ENCODE results near the gene AOPEP.

Gene AOPEP

DNA sequence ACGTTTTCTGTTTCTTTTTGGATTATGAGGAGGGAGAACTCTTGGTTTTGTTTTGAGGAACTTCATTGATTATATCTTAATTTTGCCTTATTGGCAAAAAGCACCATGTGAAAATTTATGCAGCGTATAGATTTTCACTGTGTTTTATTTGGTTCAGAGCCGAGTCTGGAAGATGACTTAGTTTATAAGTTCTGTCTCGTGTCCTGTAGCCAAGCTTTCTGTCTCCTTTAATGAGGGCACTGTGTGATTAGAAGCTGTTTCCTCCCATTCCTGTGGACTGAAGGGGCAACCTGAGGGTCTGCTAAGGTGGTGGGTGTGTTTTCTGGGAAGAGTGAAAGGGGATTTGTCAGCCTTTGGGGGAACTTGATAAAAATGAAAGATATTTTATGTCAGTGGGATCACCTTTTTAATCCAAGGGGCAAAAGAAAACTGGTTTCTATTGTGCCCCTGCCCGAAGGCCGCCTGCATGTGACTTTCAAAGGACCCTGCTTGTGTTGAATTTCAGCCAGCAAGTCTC is 328.9 kb downstream of the AOPEP start:
- no peaks in the 10 kb centered on the region for H3K79me2 ChIP-seq (ENCODE audit: insufficient read depth, low read length)
- H3K4me3 ChIP-seq (ENCODE audit: insufficient read depth, low read length, poor library complexity, severe bottlenecking) = no peak overlapping the region
- H3K9ac ChIP-seq (ENCODE audit: low read length) = no peak overlapping the region

DNA sequence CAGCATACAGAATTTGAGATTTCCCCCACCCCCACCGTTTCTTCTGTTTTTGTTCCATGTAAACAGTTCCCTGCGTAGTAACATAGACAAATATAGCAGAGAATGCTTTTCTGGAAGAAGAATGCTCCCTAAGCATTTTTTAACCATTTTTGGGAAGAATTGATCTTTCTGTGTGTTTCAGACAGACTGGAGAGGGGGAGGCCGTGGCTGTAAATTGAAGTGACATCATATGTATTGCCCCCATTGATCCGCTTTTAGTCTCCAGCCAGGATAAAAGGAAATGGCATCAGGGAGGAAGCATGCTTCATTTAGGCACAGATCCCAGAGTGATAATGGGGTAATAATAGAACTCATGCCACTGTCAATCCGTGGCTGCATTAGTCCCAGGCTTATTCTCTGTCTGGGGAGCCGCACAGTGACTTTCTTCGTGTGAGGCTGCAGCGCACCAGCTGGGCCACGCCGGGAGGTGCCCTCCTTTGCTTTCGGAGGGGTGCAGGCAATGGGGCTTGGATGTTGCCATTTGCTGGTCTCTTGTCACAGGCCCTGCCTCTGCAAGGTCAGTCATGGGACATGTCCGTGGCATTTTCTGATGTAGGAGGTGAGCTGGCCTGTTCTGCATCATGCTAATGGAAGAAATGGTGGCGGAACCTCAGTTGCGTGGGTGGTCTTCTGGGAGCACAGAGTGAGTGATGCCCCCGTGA is 329.5 kb downstream of the AOPEP start:
- H3K79me2 ChIP-seq (ENCODE audit: insufficient read depth, low read length) = no peaks in the 10 kb centered on the region
- H3K9ac ChIP-seq (ENCODE audit: low read length) = no peak overlapping the region
- TF ChIP-seq, protein P1, sequence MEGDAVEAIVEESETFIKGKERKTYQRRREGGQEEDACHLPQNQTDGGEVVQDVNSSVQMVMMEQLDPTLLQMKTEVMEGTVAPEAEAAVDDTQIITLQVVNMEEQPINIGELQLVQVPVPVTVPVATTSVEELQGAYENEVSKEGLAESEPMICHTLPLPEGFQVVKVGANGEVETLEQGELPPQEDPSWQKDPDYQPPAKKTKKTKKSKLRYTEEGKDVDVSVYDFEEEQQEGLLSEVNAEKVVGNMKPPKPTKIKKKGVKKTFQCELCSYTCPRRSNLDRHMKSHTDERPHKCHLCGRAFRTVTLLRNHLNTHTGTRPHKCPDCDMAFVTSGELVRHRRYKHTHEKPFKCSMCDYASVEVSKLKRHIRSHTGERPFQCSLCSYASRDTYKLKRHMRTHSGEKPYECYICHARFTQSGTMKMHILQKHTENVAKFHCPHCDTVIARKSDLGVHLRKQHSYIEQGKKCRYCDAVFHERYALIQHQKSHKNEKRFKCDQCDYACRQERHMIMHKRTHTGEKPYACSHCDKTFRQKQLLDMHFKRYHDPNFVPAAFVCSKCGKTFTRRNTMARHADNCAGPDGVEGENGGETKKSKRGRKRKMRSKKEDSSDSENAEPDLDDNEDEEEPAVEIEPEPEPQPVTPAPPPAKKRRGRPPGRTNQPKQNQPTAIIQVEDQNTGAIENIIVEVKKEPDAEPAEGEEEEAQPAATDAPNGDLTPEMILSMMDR (IDR thresholded peaks at IDR 0.05; ENCODE audit: insufficient read depth, low read length, poor library complexity, severe bottlenecking) = no peak
- TF ChIP-seq EZH2phosphoT487 (conservative IDR thresholded peaks at IDR 0.05; ENCODE audit: low read length) = no peak
- no peak overlapping the region for H2AFZ ChIP-seq (ENCODE audit: low read depth, low read length, severe bottlenecking)
- H3K27ac ChIP-seq (ENCODE audit: low read depth, low read length) = no peak overlapping the region
- no peak overlapping the region for H3K4me2 ChIP-seq (ENCODE audit: low read depth, low read length, poor library complexity, severe bottlenecking)
- no peaks in the 10 kb centered on the region for H3K9me3 ChIP-seq (ENCODE audit: insufficient read depth, low read length)
- H3F3A ChIP-seq (ENCODE audit: insufficient read depth) = no peaks in the 10 kb centered on the region
- no peak overlapping the region for H3K4me3 ChIP-seq (ENCODE audit: insufficient read depth, low read length, poor library complexity, severe bottlenecking)
- H3K27me3 ChIP-seq (ENCODE audit: low read length) = no peaks in the 10 kb centered on the region
- H4K20me1 ChIP-seq (ENCODE audit: low read depth, low read length) = no peaks in the 10 kb centered on the region; the same call in 1 of the 2 replicates
- H3K9me2 ChIP-seq (replicated peaks; ENCODE audit: insufficient read depth, low read length) = no peaks in the 10 kb centered on the region
- no peaks in the 10 kb centered on the region for H3K36me3 ChIP-seq (ENCODE audit: low read length)

More for the DNA sequence above, 328.9 kb downstream of the AOPEP start:
- no peak overlapping the region for H3K4me2 ChIP-seq (ENCODE audit: low read depth, low read length, poor library complexity, severe bottlenecking)
- no peak for TF ChIP-seq EZH2phosphoT487 (conservative IDR thresholded peaks at IDR 0.05; ENCODE audit: low read length)
- TF ChIP-seq, protein P1 (IDR thresholded peaks at IDR 0.05; ENCODE audit: insufficient read depth, low read length, poor library complexity, severe bottlenecking) = no peak
- no peak overlapping the region for H2AFZ ChIP-seq (ENCODE audit: low read depth, low read length, severe bottlenecking)
- no peaks in the 10 kb centered on the region for H3F3A ChIP-seq (ENCODE audit: insufficient read depth)
- no peaks in the 10 kb centered on the region for H3K9me3 ChIP-seq (ENCODE audit: insufficient read depth, low read length)
- H3K36me3 ChIP-seq (ENCODE audit: low read length) = no peaks in the 10 kb centered on the region
- H3K27ac ChIP-seq (ENCODE audit: low read depth, low read length) = no peak overlapping the region
- no peaks in the 10 kb centered on the region for H3K27me3 ChIP-seq (ENCODE audit: low read length)
- H4K20me1 ChIP-seq (ENCODE audit: low read depth, low read length) = no peaks in the 10 kb centered on the region; the same call in 1 of the 2 replicates
- no peaks in the 10 kb centered on the region for H3K9me2 ChIP-seq (replicated peaks; ENCODE audit: insufficient read depth, low read length)

DNA sequence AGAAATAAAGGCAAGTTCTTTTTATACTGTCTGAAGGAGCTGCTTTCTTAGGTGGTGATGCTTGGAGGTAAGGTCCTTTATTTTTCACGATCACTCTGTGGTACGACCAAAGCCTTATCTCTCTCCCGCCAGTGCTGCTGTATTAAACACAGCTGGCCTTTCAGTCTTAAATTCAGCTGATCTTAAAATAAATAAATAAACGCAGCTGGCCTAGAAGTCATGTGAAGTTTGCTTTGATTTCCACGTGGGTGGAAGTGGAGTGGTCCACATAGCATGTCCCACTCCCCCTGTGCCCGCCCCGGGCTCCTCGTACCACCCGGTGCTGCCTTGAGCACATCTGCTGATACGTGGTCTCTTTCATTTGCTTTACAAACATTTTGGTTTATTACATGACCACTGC is 330.6 kb downstream of the AOPEP start:
- Histone ChIP-seq H3K9me3 (ENCODE audit: insufficient read depth, low read length) (no peaks in the 10 kb centered on the region), H4K20me1 (ENCODE audit: low read depth, low read length) (no peaks in the 10 kb centered on the region; the same call in 1 of the 2 replicates), H2AFZ (ENCODE audit: low read depth, low read length, severe bottlenecking) (no peak overlapping the region), H3F3A (ENCODE audit: insufficient read depth) (no peaks in the 10 kb centered on the region), H3K9me2 (replicated peaks; ENCODE audit: insufficient read depth, low read length) (no peaks in the 10 kb centered on the region), H3K79me2 (ENCODE audit: insufficient read depth, low read length) (no peaks in the 10 kb centered on the region), H3K27me3 (ENCODE audit: low read length) (no peaks in the 10 kb centered on the region), H3K4me2 (ENCODE audit: low read depth, low read length, poor library complexity, severe bottlenecking) (no peak overlapping the region), H3K4me3 (ENCODE audit: insufficient read depth, low read length, poor library complexity, severe bottlenecking) (no peak overlapping the region), H3K9ac (ENCODE audit: low read length) (no peak overlapping the region), H3K36me3 (ENCODE audit: low read length) (no peaks in the 10 kb centered on the region), H3K27ac (ENCODE audit: low read depth, low read length) (no peak overlapping the region)
- TF ChIP-seq, protein P1 (IDR thresholded peaks at IDR 0.05; ENCODE audit: insufficient read depth, low read length, poor library complexity, severe bottlenecking) = no peak
- no peak for TF ChIP-seq EZH2phosphoT487 (conservative IDR thresholded peaks at IDR 0.05; ENCODE audit: low read length)

Measured in SU-DHL-6 (cell line).